ENCODE results near the gene FNIP2. TPM values are rescaled to one million over a fixed set of nuclear protein-coding genes. Genes with fewer than 3 reads are reported as not detected.
"Not testable (repeated sequence)": the region's sequence is repeated elsewhere in the genome, so short reads cannot be mapped to it uniquely, and the experiment has no call there.

Gene FNIP2
- polyA plus RNA-seq, 3 donors: 7.3 to 23.7 (median 9.6) TPM

- no peak overlapping the region for H3K27ac ChIP-seq (ENCODE audit: low read depth, low read length)
- 43 to 76% (median 64%) methylated on average over 5 of the region's 5 CpGs for WGBS, 3 donors
Observed at GRCh38 chr4:158914218-158914617, 145.4 kb downstream of the FNIP2 start.

- WGBS, 3 donors: 73 to 92% (median 91%) methylated on average over 2 of the region's 2 CpGs
- H3K27ac ChIP-seq (ENCODE audit: low read depth, low read length): no peak overlapping the region
Observed at GRCh38 chr4:158915683-158916241, 146.9 kb downstream of the FNIP2 start.

GRCh38 chr4:158920452-158920996 lies 151.7 kb downstream of the FNIP2 start:
- 79 to 88% (median 84%) methylated on average over 8 of the region's 8 CpGs for WGBS, 3 donors

GRCh38 chr4:158927774-158928173 lies 158.9 kb downstream of the FNIP2 start:
- H3K27ac ChIP-seq (ENCODE audit: low read depth, low read length): not testable (repeated sequence)
- WGBS, 3 donors: 98 to 99% (median 98%) methylated on average over 11 to 19 of the region's 19 CpGs

More at GRCh38 chr4:158920452-158920996, 151.7 kb downstream of the FNIP2 start:
- not testable (repeated sequence) for H3K27ac ChIP-seq (ENCODE audit: low read depth, low read length)

GRCh38 chr4:158929939-158930638 lies 161.3 kb downstream of the FNIP2 start:
- no peak overlapping the region for H3K27ac ChIP-seq (ENCODE audit: low read depth, low read length)
- 62 to 76% (median 67%) methylated on average over 5 of the region's 5 CpGs for WGBS, 3 donors

- no peak overlapping the region for H3K27ac ChIP-seq (ENCODE audit: low read depth, low read length)
Observed at GRCh38 chr4:158930639-158930972, 161.8 kb downstream of the FNIP2 start.

GRCh38 chr4:158933236-158933635 lies 164.4 kb downstream of the FNIP2 start:
- 72 to 91% (median 82%) methylated on average over 2 of the region's 2 CpGs for WGBS, 3 donors
- no peak overlapping the region for H3K27ac ChIP-seq (ENCODE audit: low read depth, low read length)

GRCh38 chr4:158934996-158935669 lies 166.3 kb downstream of the FNIP2 start:
- no peak overlapping the region for H3K27ac ChIP-seq (ENCODE audit: low read depth, low read length)
- WGBS, 3 donors: 81 to 94% (median 93%) methylated on average over 6 of the region's 6 CpGs

- 42 to 81% (median 51%) methylated on average over 6 of the region's 6 CpGs for WGBS, 3 donors
- no peak overlapping the region for H3K27ac ChIP-seq (ENCODE audit: low read depth, low read length)
Observed at GRCh38 chr4:158936238-158936637, 167.4 kb downstream of the FNIP2 start.

- H3K27ac ChIP-seq (ENCODE audit: low read depth, low read length): no peak overlapping the region
- WGBS, 3 donors: 54 to 88% (median 87%) methylated on average over 4 of the region's 4 CpGs
Observed at GRCh38 chr4:158938220-158939044, 169.6 kb downstream of the FNIP2 start.

- H3K27ac ChIP-seq (ENCODE audit: low read depth, low read length): no peak overlapping the region
- WGBS, 3 donors: 63 to 91% (median 65%) methylated on average over 2 of the region's 2 CpGs
Observed at GRCh38 chr4:158940271-158940670, 171.4 kb downstream of the FNIP2 start.

GRCh38 chr4:158941321-158941720 lies 172.5 kb downstream of the FNIP2 start:
- no peak overlapping the region for H3K27ac ChIP-seq (ENCODE audit: low read depth, low read length)

GRCh38 chr4:158941895-158942294 lies 173.1 kb downstream of the FNIP2 start:
- WGBS, 3 donors: 50 to 99% (median 93%) methylated on average over 2 of the region's 2 CpGs
- H3K27ac ChIP-seq (ENCODE audit: low read depth, low read length): no peak overlapping the region

GRCh38 chr4:158945529-158946108 lies 176.8 kb downstream of the FNIP2 start:
- 84 to 88% (median 88%) methylated on average over 5 of the region's 5 CpGs for WGBS, 3 donors
- no peak overlapping the region for H3K27ac ChIP-seq (ENCODE audit: low read depth, low read length)

GRCh38 chr4:158946825-158947224 lies 178.0 kb downstream of the FNIP2 start:
- no peak overlapping the region for H3K27ac ChIP-seq (ENCODE audit: low read depth, low read length)
- 83 to 86% (median 83%) methylated on average over 3 of the region's 3 CpGs for WGBS, 3 donors

- no peak overlapping the region for H3K27ac ChIP-seq (ENCODE audit: low read depth, low read length)
- 90 to 98% (median 94%) methylated on average over 2 of the region's 2 CpGs for WGBS, 3 donors
Observed at GRCh38 chr4:158948071-158948470, 179.2 kb downstream of the FNIP2 start.

- H3K27ac ChIP-seq (ENCODE audit: low read depth, low read length): no peak overlapping the region
Observed at GRCh38 chr4:158949099-158949498, 180.3 kb downstream of the FNIP2 start.

- not testable (repeated sequence) for H3K27ac ChIP-seq (ENCODE audit: low read depth, low read length)
- WGBS, 3 donors: 86 to 93% (median 90%) methylated on average over 2 of the region's 2 CpGs
Observed at GRCh38 chr4:158952221-158952774, 183.5 kb downstream of the FNIP2 start.

Measured in adipose tissue (tissue), 3 donors.